Activated CD4-positive, alpha-beta T cell treated with anti-CD3 and anti-CD28 coated beads, Interleukin-2, amount 50 U/mL, for 48 hours (primary cell): Measurements from ENCODE around the gene KLK5.
"Not testable (repeated sequence)": the region's sequence is repeated elsewhere in the genome, so short reads cannot be mapped to it uniquely, and the experiment has no call there.

Source experiments
- DNase-seq, 2 experiments: peaks; one replicate each; pipeline ENCODE4 v3.0.0-alpha.2; 2020

Gene KLK5

GRCh38 chr19:50921426-50922316 lies 31.2 kb downstream of the KLK5 start:
- no peak for DNase-seq

DNA sequence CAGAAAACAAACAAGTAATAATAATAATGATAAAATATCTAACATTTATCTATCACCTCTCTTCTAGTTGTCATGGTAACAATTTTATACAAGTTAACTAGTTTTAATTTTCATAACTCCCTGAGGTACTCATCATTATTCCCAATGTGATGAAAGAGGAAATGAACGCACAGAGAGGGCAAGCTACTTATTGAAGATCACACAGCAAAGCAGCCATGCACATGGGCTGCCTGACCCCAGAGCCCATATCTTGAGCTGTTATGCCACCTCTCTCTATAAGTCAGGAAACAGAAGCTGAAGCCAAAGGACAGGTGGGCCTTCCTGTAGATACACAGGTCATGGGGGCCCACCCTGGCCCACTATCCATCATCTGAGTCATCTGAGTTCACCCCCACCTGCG lies 36.8 kb downstream of the KLK5 start:
- DNase-seq, result no peak

GRCh38 chr19:50912727-50913716 lies 39.8 kb downstream of the KLK5 start:
- DNase-seq, result peak; percentile 16 to 48

GRCh38 chr19:50912102-50912599 lies 40.7 kb downstream of the KLK5 start:
- no peak for DNase-seq

- no peak for DNase-seq
Measured at GRCh38 chr19:50911206-50912101, 41.4 kb downstream of the KLK5 start, which contains the start of gene KLK4. TSS of gene KLK4 (minus strand) at chr19:50911395. CDS start at chr19:50910738, 657 bp downstream.

DNA sequence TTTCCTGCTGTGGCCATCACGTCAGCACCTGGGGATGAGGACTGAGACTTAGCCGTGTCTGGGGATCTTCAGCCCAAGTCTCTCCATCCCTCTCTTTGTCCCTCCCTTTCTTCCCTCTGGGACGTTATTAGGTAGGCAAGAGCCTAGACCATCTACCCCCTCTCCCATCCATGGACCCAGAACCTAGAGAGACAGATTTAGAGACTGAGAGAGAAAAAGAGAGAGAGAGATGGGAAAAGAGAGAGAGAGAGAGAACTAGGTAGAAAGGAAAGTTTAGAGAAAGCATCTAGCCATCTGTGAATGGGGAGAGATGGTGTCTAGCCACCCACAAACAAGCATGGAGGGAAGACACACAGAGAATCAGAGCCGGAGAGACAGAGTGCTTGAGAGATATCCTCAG lies 42.1 kb downstream of the KLK5 start:
- DNase-seq, result no peak

DNA sequence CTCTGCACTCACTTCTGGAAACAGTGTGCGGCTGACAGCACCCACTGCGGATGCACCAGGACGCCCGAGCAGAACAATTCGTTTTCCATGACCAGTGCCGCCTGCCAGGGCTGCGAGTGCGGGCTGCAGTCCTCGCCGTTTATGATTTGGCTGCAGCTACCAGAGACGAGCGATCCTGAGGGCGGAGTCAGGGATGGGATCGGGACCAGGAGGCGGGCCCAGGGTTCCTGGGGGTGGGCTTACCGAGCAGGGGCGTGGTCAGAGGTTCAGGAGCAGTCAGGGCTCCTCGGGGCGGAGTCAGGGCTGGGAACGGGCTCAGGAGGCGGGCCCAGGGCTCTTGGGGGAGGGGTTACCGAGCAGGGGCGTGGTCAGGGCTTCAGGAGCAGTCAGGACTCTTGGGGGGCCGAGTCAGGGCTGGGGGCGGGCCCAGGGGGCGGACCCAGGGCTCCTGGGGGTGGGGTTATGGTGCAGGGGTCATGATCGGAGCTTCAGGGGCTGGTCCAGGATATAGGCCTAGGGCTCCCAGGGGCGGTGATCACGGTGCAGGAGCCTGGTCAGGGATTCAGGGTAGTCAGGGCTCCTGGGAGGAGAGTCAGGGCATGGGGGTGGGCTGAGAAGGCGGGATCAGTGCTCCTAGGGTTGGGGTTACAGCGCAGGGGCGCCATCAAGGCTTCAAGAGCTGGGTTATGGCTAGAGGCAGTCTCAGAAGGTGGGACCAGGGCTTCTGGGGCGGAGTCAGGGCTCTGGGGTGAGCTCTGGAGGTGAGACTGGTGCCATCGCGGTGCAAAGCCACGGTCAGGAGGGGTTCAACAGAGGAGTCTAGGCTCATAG lies 43.4 kb downstream of the KLK5 start:
- DNase-seq, result peak; percentile 50 to 61

- DNase-seq, result no peak
Measured at GRCh38 chr19:50908336-50908735, 44.5 kb downstream of the KLK5 start.

DNA sequence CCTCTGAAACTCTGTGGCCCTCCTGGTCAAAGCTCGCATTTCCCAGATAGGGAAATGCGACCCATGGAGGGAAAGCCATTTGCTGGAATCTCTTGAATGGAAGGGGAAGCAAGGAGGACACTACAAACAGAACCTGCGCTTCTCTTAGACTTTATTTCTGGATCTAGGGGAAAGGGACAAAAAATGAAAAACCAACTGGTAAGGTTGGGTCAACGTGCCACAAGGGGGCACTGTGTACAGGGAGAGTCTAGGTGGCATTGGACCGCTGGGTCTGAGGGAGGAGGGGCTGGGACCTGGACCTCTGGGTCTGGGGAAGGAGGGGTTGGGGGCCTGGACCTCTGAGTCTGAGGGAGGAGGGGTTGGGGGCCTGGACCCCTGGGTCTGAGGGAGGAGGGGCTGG lies 46.6 kb downstream of the KLK5 start:
- DNase-seq, result peak; percentile 57 to 60

GRCh38 chr19:50902640-50903039 lies 50.2 kb downstream of the KLK5 start:
- no peak for DNase-seq

GRCh38 chr19:50899569-50899968 lies 53.3 kb downstream of the KLK5 start:
- no peak for DNase-seq

GRCh38 chr19:50898018-50898417 lies 54.8 kb downstream of the KLK5 start:
- DNase-seq, result no peak

- no peak for DNase-seq
Measured at GRCh38 chr19:50897612-50898011, 55.2 kb downstream of the KLK5 start.

- DNase-seq, result no peak
Measured at GRCh38 chr19:50897191-50897607, 55.6 kb downstream of the KLK5 start.

- peak in 1 of 2 experiments; percentile 30 for DNase-seq
Measured at GRCh38 chr19:50896591-50897190, 56.1 kb downstream of the KLK5 start.

GRCh38 chr19:50896089-50896590 lies 56.7 kb downstream of the KLK5 start:
- DNase-seq, result not testable (repeated sequence)

DNA sequence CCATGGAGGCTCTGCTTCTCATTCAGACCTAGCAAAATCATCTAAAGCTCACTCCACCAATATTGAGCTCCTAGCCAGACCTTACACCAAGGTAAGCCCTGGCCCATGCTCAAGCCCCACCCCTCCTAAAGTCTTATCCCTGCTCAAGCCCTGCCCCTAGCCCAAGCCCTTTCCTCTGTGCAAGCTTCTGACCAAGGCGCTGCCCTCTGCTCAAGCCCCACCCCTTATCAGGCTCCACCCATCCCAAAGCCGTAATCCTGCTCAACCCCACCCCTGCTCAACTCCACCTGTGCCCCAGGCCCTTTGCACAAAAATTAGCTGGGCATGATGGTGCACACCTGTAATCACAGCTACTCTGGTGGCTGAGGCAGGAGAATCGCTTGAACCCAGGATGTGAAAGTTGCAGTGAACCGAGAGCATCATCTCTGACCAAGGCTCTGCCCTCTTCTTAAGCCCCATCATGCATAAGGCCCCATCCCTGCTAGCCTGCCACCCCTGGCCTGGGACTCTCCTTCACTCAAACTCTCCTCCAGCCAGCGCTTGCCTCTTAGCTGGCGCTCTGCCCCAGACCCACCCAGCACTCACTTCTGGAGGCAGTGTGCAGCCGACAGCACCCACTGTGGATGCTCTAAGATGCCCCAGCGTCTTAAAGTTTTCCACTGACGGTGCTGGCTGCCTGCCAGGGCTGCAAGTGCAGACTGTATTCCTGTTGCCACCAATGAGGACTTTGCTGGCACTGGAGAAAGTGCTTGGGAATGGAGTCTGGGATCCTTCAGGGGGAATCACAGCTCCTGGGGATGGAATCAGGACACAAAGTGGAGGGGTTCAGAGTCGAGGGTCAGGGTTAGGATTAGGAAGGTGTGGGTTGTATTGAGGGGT lies 58.1 kb downstream of the KLK5 start:
- DNase-seq, result no peak
